ENCODE measurements around the gene PLOD3.
A peak's percentile ranks its signal among the peaks of the same experiment; 100 is the strongest.
"Not testable (repeated sequence)": the region's sequence is repeated elsewhere in the genome, so short reads cannot be mapped to it uniquely, and the experiment has no call there.

Gene PLOD3

DNA sequence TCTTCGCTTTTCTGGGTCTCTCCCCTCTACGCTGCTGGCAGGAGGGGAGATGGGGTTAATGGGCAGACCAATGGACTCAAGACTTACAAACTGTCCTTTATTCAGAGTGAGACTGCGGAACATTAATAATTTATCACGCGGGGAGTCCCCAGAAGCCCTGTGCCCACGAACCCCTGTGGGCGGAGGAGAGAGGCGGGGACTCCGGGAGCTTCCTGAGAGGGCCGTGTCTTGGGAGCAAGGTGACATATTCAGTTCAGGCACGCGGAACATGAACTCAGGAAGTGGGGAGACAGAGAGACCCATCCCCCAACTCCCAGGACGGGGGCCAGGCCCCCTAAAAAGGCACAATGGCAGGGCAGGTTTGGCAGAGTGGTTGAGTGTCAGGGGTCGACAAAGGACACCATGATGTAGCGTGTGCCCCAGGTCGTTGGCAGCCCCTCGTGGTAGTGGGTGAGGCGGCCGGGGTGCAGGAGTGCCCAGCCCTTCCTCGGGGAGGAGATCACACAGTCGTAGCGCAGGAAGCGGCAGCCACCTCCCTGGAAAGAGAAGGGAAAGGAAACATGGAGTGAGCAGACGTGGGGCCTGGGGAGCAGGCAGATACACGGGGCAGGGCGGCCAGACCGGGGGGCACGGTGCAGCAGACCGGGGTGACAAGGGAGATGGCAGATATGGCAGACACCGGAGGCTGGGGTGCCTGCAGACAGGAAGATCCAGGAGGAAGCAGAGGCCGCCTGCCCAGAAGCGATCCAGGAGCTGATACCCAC lies 11.3 kb downstream of the PLOD3 start:
- Mint-ChIP-seq H3K27me3 (peaks cover 7% of the 10 kb centered on the region), H3K9me3 (no peaks in the 10 kb centered on the region), H3K36me3 (peaks cover 3% of the 10 kb centered on the region), H3K4me1 (peaks cover 13% of the 10 kb centered on the region), H3K4me3 (no peak overlapping the region), H3K27ac (peak overlapping the region; percentile 8)

DNA sequence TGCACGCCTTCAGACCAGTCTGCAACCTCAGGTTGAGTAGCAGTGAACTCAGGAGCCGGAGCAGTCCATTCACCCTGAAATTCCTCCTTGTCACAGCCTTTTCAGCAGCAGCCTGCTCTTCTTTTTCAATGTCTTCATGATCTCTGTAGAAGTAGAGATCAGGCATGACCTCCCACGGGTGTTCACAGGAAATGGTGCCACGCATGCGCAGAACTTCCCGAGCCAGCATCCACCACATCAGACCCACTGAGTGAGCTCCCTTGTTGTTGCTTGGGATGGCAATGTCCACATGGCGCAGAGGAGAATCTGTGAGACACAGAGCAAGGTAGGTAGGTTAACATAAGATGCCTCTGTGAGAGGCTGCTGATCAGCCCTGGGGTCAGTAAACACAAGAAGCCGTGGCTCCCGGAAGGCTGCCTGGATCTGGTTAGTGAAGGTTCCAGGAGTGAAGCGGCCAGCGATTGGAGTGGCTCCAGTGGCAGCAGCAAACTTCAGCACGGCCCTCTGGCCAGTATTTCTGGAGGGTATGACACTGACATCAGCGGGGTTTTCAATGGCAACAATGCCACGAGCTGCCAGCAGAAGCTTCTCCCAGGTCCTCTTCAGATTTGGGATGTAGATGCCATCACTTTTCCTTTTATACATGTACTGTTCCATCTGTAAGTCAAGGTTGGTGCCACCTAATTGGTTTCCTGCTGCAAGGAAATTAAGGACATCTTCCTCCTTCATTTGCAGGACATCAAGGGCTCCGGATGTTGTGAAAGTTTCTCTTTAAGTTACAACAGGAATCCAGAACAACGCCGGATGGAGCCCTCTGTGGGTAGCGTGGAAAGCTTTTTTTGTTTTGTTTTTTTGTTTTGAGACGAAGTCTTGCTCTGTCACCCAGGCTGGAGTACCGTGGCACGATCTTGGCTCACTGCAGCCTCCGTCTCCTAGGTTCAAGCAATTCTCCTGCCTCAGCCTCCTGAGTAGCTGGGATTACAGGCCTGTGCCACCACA lies 13.3 kb downstream of the PLOD3 start:
- Mint-ChIP-seq H3K27ac (peak overlapping the region; percentile 94), H3K4me3 (peak overlapping the region; percentile 81), H3K27me3 (peaks cover 14% of the 10 kb centered on the region), H3K4me1 (peaks cover 17% of the 10 kb centered on the region)
- H3K36me3 Mint-ChIP-seq, H3K9me3 Mint-ChIP-seq: not testable (repeated sequence)

DNA sequence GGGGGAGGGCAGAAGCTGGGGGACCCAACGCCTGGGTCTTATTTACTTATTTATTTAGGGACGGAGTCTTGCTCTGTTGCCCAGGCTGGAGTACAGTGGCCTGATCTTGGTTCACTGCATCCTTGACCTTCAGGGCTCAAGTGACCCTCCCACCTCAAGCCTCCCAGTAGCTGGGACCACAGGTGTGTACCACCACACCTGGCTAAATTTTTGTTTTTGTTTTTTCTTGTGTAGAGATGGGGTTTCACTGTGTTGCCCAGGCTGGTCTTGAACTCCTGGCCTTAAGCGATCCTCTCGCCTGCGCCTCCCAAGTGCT lies 14.8 kb downstream of the PLOD3 start:
- Mint-ChIP-seq H3K27ac (no peak overlapping the region), H3K4me3 (peak overlapping the region; percentile 19)

DNA sequence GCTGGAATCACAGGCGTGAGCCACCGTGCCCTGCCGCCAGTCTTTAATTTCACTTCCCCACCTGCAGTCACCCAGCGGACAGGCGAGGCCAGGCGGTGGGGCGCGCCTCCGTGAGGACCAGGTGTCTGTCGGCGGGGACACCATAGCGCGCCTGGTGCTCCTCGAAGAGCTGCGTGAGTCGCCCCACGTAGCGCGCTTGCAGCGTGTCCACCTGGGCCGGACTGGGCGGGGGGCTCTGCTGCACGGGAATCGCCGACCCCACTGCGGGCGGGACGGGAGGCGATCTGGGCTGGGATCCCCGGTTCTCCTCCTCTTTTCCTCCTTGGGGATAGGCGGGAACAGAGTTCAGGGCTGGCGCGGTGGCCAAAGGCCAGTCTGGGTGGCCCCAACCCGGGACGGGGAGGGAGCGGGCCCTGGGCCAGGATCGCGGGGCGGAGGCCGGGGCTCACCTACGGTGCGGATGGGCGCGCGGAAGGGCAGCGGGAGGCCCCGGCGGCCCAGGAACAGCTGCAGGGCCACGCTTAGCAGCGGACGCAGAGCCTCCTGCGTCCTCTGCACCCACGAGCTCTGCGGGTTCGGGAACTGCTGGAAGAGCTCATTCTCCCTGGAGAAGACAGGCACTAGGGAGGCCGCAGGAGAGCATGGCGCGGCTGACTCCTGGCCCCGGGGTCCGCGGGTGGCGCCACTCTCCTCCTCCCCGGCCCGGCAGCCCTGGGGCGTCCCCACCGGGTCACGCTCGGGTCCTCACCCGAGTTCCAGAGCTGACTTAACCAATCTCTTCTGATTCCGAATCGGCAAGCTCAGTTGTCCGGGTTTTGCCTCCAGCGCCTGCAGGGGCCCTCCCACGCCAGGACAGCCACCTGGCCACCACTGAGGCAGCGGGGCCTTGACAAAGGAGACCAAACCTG lies 15.4 kb downstream of the PLOD3 start:
- Mint-ChIP-seq H3K9me3 (no peaks in the 10 kb centered on the region), H3K4me3 (peak overlapping the region; percentile 19), H3K36me3 (peaks cover 1% of the 10 kb centered on the region), H3K4me1 (peaks cover 17% of the 10 kb centered on the region), H3K27ac (no peak overlapping the region), H3K27me3 (peaks cover 16% of the 10 kb centered on the region)

More for the DNA sequence above, 14.8 kb downstream of the PLOD3 start:
- Mint-ChIP-seq H3K9me3 (no peaks in the 10 kb centered on the region), H3K4me1 (peaks cover 17% of the 10 kb centered on the region), H3K27me3 (peaks cover 16% of the 10 kb centered on the region), H3K36me3 (peaks cover 1% of the 10 kb centered on the region)

DNA sequence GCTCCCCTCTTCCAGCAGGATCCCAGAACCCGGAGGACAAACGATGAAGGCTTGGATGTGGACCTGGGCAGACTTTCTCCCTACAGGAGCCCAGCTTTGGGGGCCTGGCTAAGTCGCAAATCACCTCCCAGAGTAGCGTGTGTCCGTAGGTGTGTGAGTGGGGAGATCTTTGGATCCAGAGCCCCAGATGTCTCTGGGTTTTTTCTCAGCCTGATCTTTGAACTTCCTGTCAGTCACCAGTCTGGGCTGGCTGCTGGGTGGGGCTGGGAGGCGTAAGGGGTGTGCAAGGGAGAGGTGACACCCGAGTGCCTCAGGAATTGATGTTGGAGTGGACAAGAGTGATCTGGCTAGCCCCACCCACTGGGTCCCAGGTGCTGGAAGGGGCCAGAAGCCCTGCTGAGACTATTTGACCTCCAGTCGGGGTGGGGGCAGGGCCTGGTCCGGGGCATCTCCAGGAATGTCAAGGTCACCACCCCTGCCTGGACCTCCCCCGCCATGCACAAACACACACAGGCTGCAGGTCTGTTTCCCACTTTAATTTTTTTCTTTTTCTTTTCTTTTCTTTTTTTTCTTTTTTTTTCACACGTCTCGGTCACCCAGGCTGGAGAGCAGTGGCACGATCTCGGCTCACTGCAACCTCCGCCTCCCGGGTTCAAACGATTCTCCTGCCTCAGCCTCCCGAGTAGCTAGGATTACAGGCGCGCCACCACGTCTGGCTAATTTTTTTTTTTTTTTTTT lies 16.4 kb downstream of the PLOD3 start, which contains the start of gene MOGAT3:
Gene MOGAT3 (minus strand): TSS at position 175 of the 738 bp plus-strand sequence. CDS start 182 bp downstream, outside the sequence.
- Mint-ChIP-seq H3K36me3 (peaks cover 1% of the 10 kb centered on the region), H3K4me3 (no peak within 1 kb of the TSS), H3K27ac (no peak within 1 kb of the TSS)

DNA sequence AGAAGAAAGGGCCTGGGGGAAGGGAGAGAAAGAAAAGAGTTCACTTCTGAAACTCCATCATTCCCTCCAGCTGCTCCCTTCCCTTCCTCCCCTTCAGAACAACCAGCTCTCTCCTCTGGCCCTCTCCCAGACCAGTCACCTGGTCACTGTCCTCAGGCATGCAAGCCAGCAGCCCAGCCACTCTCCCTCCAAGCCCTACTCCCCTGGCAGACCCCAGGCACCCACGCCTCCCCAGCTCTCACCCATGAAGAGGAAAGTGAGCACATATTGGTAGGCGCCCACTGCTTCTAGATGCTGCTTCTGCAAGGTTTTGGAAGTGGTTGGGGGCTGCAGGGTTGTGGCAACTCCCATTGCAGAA lies 16.9 kb downstream of the PLOD3 start:
- Mint-ChIP-seq H3K4me3 (no peak overlapping the region), H3K9me3 (no peaks in the 10 kb centered on the region), H3K4me1 (peaks cover 17% of the 10 kb centered on the region), H3K27ac (no peak overlapping the region), H3K27me3 (peaks cover 16% of the 10 kb centered on the region), H3K36me3 (no peaks in the 10 kb centered on the region)

More for the DNA sequence above, 16.4 kb downstream of the PLOD3 start, which contains the start of gene MOGAT3:
- Mint-ChIP-seq H3K4me1 (peaks cover 17% of the 10 kb centered on the region), H3K9me3 (no peaks in the 10 kb centered on the region), H3K27me3 (peaks cover 16% of the 10 kb centered on the region)

DNA sequence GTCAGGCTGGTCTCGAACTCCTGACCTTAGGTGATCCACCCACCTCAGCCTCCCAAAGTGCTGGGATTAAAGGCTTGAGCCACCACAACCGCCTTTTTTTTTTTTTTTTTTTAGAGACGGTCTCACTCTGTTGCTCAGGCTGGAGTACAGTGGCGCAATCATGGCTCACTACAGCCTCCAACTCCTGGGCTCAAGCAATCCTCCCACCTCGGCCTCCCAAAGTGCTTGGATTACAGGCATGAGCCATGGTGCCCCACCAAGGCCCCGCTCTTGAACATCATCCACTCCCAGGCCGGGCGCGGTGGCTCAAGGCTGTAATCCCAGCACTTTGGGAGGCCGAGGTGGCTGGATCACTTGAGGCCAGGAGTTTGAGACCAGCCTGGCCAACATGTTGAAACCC lies 17.9 kb downstream of the PLOD3 start:
- Mint-ChIP-seq H3K4me1 (peaks cover 17% of the 10 kb centered on the region), H3K27me3 (peaks cover 16% of the 10 kb centered on the region)
- H3K9me3 Mint-ChIP-seq, H3K36me3 Mint-ChIP-seq, H3K4me3 Mint-ChIP-seq, H3K27ac Mint-ChIP-seq: not testable (repeated sequence)

DNA sequence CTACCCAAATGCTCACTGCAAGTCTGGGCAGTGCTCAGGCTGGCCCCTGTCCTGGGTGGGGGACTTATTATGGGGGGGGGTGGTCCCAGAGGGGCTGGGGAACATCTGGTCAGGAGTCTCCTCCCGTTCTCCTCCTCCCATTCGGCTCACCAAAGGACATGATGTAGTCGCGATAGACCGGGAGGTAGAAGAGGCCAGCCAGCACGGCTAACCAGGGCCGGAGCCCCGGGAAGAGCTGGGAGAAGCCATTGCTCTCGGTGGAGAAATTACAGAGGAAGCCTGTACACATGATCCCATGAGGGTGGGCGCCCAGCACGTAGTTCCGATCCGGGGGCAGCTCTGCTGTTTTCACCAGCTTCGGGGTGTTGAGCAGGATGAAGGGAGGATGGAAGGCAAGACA lies 18.9 kb downstream of the PLOD3 start:
- no peaks in the 10 kb centered on the region for H3K9me3 Mint-ChIP-seq
- H3K4me1 Mint-ChIP-seq = peaks cover 10% of the 10 kb centered on the region
- H3K27ac Mint-ChIP-seq = no peak overlapping the region
- H3K27me3 Mint-ChIP-seq = peaks cover 14% of the 10 kb centered on the region
- no peaks in the 10 kb centered on the region for H3K36me3 Mint-ChIP-seq
- H3K4me3 Mint-ChIP-seq = no peak overlapping the region

DNA sequence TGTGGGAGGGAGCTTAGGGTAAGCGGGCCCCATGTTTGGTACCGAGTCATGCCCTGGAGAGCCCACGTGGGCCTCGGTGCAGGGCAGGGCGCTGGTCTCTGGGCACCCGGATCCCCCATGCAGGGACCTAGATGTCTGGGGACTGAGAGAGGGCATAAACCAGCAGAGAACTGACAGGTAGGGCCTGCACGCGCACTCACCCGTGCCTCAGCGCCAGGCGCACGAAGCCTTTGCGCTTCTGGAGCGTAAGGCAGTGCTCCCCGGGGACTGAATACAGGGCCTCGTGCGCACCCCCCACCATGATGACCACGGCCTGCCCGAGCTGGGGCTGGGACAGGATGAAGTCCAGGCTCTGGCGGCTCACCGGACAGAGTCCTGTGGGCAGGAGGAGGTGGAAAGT lies 19.4 kb downstream of the PLOD3 start:
- Mint-ChIP-seq H3K4me1 (peaks cover 9% of the 10 kb centered on the region), H3K27ac (no peak overlapping the region), H3K4me3 (no peak overlapping the region), H3K9me3 (no peaks in the 10 kb centered on the region), H3K36me3 (no peaks in the 10 kb centered on the region), H3K27me3 (peaks cover 14% of the 10 kb centered on the region)

DNA sequence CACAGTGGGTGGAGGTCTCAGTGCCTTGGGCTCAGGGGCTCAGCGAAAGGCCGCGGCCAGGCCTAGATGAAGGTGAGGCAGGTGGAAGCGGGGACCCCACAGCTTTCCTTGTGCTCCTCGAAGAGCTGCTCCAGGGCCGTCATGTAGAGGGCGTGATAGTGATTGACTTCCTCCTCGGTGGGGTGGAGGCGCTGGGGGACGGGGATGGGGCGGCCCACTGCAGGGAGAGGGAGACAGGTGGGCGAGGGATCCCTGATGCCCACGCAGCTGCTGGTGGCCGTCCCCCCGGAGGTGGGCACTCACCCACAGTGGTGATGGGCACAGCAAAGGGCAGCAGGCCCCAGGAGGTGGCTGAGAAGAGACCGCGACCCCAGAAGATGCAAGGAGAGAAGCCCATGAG lies 21.5 kb downstream of the PLOD3 start:
- peaks cover 5% of the 10 kb centered on the region for H3K4me1 Mint-ChIP-seq
- H3K4me3 Mint-ChIP-seq = no peak overlapping the region
- H3K36me3 Mint-ChIP-seq = no peaks in the 10 kb centered on the region
- H3K27me3 Mint-ChIP-seq = peaks cover 7% of the 10 kb centered on the region
- no peak overlapping the region for H3K27ac Mint-ChIP-seq
- no peaks in the 10 kb centered on the region for H3K9me3 Mint-ChIP-seq

DNA sequence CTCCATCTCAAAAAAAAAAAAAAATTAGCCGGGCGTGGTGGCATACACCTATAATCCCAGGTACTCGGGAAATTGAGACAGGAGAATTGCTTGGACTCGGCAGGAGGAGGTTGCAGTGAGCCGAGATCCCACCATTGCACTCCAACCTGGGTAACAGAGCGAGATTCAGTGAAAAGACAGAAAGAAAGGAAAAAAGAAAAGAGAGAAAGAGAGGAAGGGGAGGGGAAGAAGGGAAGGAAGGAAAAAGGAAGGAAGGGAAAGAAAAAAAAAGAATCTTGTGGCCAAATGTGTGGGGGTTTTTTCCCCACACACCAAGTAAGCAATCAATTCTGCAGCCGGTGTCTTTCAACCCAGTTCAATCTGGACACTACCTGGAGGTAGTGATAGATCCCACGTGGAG lies 28.3 kb downstream of the PLOD3 start:
- Mint-ChIP-seq H3K27ac (no peak overlapping the region), H3K36me3 (no peaks in the 10 kb centered on the region), H3K4me3 (no peak overlapping the region)

DNA sequence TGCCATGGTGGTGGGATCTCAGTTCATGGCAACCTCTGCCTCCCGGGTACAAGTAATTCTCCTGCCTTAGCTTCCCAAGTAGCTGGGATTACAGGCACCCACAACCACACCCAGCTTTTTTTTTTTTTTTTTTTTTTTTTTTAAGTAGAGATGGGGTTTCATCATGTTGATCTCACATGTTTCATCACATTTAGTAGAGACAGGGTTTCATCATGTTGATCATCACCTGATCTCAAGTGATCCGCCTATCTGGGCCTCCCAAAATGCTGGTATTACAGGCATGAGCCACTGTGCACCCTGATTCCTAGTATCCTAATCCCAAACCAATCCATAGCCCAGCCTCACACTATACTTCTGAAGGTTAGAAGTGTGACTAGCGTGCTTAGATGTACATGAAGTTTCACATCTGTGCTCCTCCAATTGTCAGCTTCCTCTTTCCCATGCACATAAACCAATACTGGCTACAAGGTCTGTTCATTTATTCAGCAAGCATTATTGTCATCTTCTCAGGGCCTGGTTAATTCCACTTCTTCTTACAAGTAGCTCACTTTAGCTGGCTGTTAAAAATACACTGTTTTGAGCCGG lies 30.4 kb downstream of the PLOD3 start:
- no peaks in the 10 kb centered on the region for H3K36me3 Mint-ChIP-seq
- no peak overlapping the region for H3K4me3 Mint-ChIP-seq
- no peaks in the 10 kb centered on the region for H3K9me3 Mint-ChIP-seq
- peaks cover 13% of the 10 kb centered on the region for H3K27me3 Mint-ChIP-seq
- no peak overlapping the region for H3K27ac Mint-ChIP-seq
- H3K4me1 Mint-ChIP-seq = no peaks in the 10 kb centered on the region

More for the DNA sequence above, 28.3 kb downstream of the PLOD3 start:
- Mint-ChIP-seq H3K27me3 (peaks cover 3% of the 10 kb centered on the region), H3K9me3 (no peaks in the 10 kb centered on the region), H3K4me1 (peaks cover 3% of the 10 kb centered on the region)

DNA sequence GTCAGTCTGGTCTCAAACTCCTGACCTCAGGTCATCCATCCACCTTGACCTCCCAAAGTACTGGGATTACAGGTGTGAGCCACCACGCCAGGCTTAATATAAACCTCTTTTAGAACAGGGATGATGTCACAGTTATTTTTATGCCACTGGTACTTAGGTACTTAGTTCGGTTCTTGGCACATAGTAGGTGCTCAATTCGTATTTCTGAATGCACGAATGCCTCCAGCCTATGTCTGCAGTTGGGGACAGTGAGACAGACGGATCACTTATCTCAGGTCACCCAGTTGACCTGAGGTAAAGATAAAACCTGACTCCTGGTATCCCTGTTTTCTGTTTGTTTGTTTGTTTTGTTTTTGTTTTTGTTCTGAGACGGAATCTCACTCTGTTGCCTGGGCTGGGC lies 31.2 kb downstream of the PLOD3 start:
- Mint-ChIP-seq H3K36me3 (no peaks in the 10 kb centered on the region), H3K4me1 (no peaks in the 10 kb centered on the region), H3K4me3 (no peak overlapping the region), H3K9me3 (no peaks in the 10 kb centered on the region), H3K27me3 (peaks cover 14% of the 10 kb centered on the region), H3K27ac (no peak overlapping the region)

DNA sequence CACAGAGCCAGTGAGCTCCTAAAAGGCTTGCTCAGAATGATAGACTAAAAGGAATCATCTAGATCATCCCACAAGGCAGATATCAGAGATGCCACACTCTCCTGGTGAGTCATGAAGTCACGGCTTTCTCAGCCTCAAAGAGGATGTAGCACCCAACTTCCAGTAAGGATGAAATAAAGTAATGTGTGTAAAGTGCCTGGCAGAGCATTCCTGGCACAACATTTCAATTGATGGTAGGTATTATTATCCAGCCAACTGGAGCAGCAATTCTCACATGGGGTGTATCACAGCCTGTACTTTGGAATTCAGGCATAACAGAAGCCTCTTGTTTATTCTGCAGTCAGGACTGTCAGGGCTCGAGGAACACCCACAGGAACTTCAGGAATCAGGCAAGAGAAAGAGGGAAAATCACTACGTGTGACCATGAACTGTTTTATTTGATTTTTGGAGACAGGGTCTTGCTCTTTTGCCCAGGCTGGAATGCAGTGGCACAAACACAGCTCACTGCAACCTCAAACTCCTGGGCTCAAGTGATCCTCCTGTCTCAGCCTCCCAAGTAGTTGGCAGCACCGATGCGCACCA lies 32.0 kb downstream of the PLOD3 start:
- H3K36me3 Mint-ChIP-seq = no peaks in the 10 kb centered on the region
- no peak overlapping the region for H3K27ac Mint-ChIP-seq
- H3K4me3 Mint-ChIP-seq = no peak overlapping the region
- peaks cover 20% of the 10 kb centered on the region for H3K27me3 Mint-ChIP-seq
- H3K4me1 Mint-ChIP-seq = peaks cover 4% of the 10 kb centered on the region
- H3K9me3 Mint-ChIP-seq = no peaks in the 10 kb centered on the region

Measured in activated naive CD4-positive, alpha-beta T cell treated with anti-CD3 and anti-CD28 coated beads, Interleukin-2, amount 50 U/mL, for 24 hours (primary cell).